Osteoblast (primary cell): ENCODE data around the gene TRIM45. TPM values are rescaled to one million over a fixed set of nuclear protein-coding genes. Genes with fewer than 3 reads are reported as not detected.

Experiments used
- DNase-seq: peaks from one replicate; pipeline ENCODE4 v3.0.0; 2011; ENCODE audit warnings: low spot score, mixed read lengths; ENCODE audit not compliant: insufficient read length; ENCODE audit errors: missing footprints
- H2AFZ ChIP-seq: 2 replicates; pipeline ENCODE4 v1.6.0; 2011; ENCODE audit warnings: mild to moderate bottlenecking, low read length
- H3K27ac ChIP-seq: 2 replicates; pipeline ENCODE4 v1.5.1; 2011; ENCODE audit warnings: mild to moderate bottlenecking, low read depth, low read length, moderate library complexity
- H3K27me3 ChIP-seq: 2 replicates; pipeline ENCODE4 v1.6.0; 2012; ENCODE audit warnings: mild to moderate bottlenecking, control low read depth, inconsistent platforms, low read length, moderate library complexity; ENCODE audit not compliant: insufficient read depth
- H3K36me3 ChIP-seq: 2 replicates; pipeline ENCODE4 v1.5.1; 2011; ENCODE audit warnings: mild to moderate bottlenecking, low read length, control low read depth, moderate library complexity; ENCODE audit not compliant: insufficient read depth
- H3K4me1 ChIP-seq: 2 replicates; pipeline ENCODE4 v1.5.1; 2011; ENCODE audit warnings: mild to moderate bottlenecking, low read length, control low read depth, moderate library complexity; ENCODE audit not compliant: insufficient read depth
- H3K4me2 ChIP-seq: 2 replicates; pipeline ENCODE4 v1.6.0; 2011; ENCODE audit warnings: mild to moderate bottlenecking, low read length; ENCODE audit not compliant: insufficient read depth
- H3K4me3 ChIP-seq: fragments of 200-600 bp; sonication (generic); 3 replicates; pipeline ENCODE4 v1.5.1; 2012; ENCODE audit warnings: mild to moderate bottlenecking, low read length, inconsistent platforms; ENCODE audit not compliant: insufficient read depth
- H3K79me2 ChIP-seq: 2 replicates; pipeline ENCODE4 v1.6.0; 2012; ENCODE audit warnings: mild to moderate bottlenecking, low read length, control low read depth, inconsistent platforms; ENCODE audit not compliant: insufficient read depth
- H3K9me3 ChIP-seq: 2 replicates; pipeline ENCODE4 v1.5.1; 2011; ENCODE audit warnings: low read depth, low read length, control low read depth
- H4K20me1 ChIP-seq: 2 replicates; pipeline ENCODE4 v1.6.0; 2012; ENCODE audit warnings: mild to moderate bottlenecking, low read length, control low read depth; ENCODE audit not compliant: insufficient read depth
- total RNA-seq: library from RNA; depleted of rRNA; stranded (reverse); fragments of >200 nt; gene quantifications from 2 replicates; pipeline ENCODE4 v1.2.3, GENCODE V29; 2012
- TF ChIP-seq, protein P1 (sequence below): IDR thresholded peaks from 2 replicates; pipeline ENCODE4 v1.5.1; 2011; ENCODE audit warnings: mild to moderate bottlenecking, low read depth, low read length, moderate library complexity; ENCODE audit errors: extremely low read depth

TRIM45 gene
- total RNA-seq, 1 donor = 1.4 TPM

DNA sequence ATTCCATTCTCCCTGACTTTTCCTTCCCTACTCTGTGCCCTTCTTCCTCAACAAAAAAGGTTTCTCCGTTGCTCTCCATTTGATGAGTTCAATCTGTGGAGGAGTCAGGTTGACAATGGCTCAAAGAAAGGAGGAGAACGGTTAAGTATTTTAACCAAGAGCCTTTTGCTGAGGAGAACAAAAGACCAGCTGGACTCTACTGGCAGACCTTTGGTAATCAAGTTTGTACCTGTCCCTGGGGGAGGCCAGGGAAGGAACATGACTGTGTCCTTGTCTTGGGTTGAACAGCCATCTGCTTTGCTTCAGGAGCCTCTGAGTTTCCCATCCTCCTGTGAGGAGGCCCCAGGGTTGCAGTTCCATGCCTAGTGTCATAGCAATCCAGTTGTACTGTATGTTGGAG, 31.6 kb downstream of the TRIM45 start:
- TF ChIP-seq, protein P1, sequence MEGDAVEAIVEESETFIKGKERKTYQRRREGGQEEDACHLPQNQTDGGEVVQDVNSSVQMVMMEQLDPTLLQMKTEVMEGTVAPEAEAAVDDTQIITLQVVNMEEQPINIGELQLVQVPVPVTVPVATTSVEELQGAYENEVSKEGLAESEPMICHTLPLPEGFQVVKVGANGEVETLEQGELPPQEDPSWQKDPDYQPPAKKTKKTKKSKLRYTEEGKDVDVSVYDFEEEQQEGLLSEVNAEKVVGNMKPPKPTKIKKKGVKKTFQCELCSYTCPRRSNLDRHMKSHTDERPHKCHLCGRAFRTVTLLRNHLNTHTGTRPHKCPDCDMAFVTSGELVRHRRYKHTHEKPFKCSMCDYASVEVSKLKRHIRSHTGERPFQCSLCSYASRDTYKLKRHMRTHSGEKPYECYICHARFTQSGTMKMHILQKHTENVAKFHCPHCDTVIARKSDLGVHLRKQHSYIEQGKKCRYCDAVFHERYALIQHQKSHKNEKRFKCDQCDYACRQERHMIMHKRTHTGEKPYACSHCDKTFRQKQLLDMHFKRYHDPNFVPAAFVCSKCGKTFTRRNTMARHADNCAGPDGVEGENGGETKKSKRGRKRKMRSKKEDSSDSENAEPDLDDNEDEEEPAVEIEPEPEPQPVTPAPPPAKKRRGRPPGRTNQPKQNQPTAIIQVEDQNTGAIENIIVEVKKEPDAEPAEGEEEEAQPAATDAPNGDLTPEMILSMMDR = no peak

DNA sequence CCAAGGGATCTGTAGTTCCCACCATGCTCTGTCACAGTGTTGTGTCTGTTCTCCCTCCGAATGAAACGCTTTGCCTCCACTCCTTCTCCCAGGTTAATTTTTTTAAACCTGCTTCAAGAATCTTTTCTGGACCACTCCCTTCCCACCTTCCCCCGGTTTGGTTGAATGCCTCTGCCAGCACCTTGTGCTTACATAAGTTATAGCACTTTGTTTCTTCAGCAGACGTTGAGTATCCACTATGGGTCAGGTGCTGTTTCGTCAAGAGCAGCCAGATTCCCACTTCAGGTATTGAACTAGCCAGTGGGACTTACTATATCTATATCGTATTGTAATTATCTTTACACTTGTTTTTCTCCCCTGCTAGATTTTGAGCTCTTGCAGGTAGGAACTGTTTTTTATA, 33.9 kb downstream of the TRIM45 start:
- H3K79me2 ChIP-seq = no peaks in the 10 kb centered on the region
- H2AFZ ChIP-seq = no peak overlapping the region
- H3K27ac ChIP-seq = no peak overlapping the region
- TF ChIP-seq, protein P1 = no peak
- H3K4me3 ChIP-seq = no peak overlapping the region
- H3K9me3 ChIP-seq = no peaks in the 10 kb centered on the region
- no peak overlapping the region for H3K4me2 ChIP-seq
- no peaks in the 10 kb centered on the region for H4K20me1 ChIP-seq
- H3K27me3 ChIP-seq = no peaks in the 10 kb centered on the region
- peaks cover 7% of the 10 kb centered on the region for H3K36me3 ChIP-seq
- H3K4me1 ChIP-seq = peaks cover 3% of the 10 kb centered on the region
- no peak for DNase-seq

More for the DNA sequence above, 31.6 kb downstream of the TRIM45 start:
- Histone ChIP-seq H3K79me2 (no peaks in the 10 kb centered on the region), H3K9me3 (no peaks in the 10 kb centered on the region), H2AFZ (no peak overlapping the region), H3K4me1 (peaks cover 23% of the 10 kb centered on the region), H3K36me3 (peaks cover 7% of the 10 kb centered on the region), H3K4me3 (no peak overlapping the region), H4K20me1 (no peaks in the 10 kb centered on the region), H3K27ac (no peak overlapping the region), H3K27me3 (no peaks in the 10 kb centered on the region), H3K4me2 (no peak overlapping the region)
- no peak for DNase-seq

DNA sequence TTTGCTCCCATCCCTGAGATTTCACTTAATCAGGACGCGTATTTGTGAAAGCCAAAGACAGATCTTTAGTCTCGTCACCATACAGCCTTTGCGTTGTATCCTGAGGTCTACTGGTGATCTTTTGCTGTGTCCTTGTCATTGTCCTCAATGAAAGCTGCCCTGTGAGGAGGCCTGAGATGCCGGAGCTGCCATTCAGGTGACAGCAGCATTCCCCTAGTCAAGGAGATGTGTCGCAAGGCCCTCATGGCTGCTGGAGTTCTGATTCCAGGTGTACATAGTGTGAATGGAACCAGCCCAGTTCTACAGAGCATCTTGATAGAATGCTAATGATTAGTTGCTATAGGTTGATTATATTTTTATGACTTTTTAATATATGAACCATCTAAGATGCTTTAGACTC, 37.3 kb downstream of the TRIM45 start:
- Histone ChIP-seq H3K36me3 (peaks cover 8% of the 10 kb centered on the region), H3K27ac (no peak overlapping the region)
- no peak for DNase-seq

DNA sequence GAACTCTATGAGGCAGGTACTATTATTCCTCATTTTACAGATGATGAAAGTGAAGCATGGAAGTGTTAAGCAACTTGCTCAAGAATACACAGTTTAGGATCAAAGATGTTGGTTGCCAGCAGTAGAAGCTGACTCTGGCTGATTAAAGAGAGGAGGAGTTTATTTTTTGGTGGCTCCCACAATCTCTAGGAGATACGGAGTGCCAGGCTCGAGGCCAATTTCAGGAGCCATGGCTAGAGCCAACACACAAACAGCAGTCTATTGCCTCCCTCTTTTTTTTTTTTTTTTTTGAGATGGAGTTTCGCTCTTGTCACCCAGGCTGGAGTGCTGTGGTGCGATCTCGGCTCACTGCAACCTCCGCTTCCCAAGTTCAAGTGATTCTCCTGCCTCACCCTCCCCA, 41.8 kb downstream of the TRIM45 start:
- Histone ChIP-seq H3K36me3 (peaks cover 35% of the 10 kb centered on the region), H2AFZ (no peak overlapping the region)
- TF ChIP-seq, protein P1 = no peak

More for the DNA sequence above, 37.3 kb downstream of the TRIM45 start:
- Histone ChIP-seq H3K27me3 (no peaks in the 10 kb centered on the region), H3K79me2 (no peaks in the 10 kb centered on the region), H3K4me3 (no peak overlapping the region), H3K4me1 (no peaks in the 10 kb centered on the region), H4K20me1 (no peaks in the 10 kb centered on the region), H2AFZ (no peak overlapping the region), H3K9me3 (no peaks in the 10 kb centered on the region), H3K4me2 (no peak overlapping the region)
- TF ChIP-seq, protein P1 = no peak

More for the DNA sequence above, 41.8 kb downstream of the TRIM45 start:
- H4K20me1 ChIP-seq = no peaks in the 10 kb centered on the region
- peaks cover 14% of the 10 kb centered on the region for H3K4me1 ChIP-seq
- no peaks in the 10 kb centered on the region for H3K79me2 ChIP-seq
- no peaks in the 10 kb centered on the region for H3K27me3 ChIP-seq
- no peak for DNase-seq
- no peak overlapping the region for H3K27ac ChIP-seq
- H3K4me2 ChIP-seq = no peak overlapping the region
- no peaks in the 10 kb centered on the region for H3K9me3 ChIP-seq
- H3K4me3 ChIP-seq = no peak overlapping the region
